Measurements from ENCODE around the gene RPH3AL. TPM values are rescaled to one million over a fixed set of nuclear protein-coding genes. Genes with fewer than 3 reads are reported as not detected.

RPH3AL gene
- total RNA-seq, 4 donors from 2014 or later, result 8.6 to 21.0 (median 17.4) TPM

GRCh38 chr17:334974-335481, 17.6 kb downstream of the RPH3AL start:
- no peak for ATAC-seq
- WGBS, 2 donors (ENCODE audit: low coverage in 1 of 2), result 84 to 93% methylated on average over 7 to 12 of the region's 28 CpGs
- H3K9me3 ChIP-seq, result no peaks in the 10 kb centered on the region
- H3K27me3 ChIP-seq, result peaks cover 46% of the 10 kb centered on the region
- TF ChIP-seq CTCF (IDR thresholded peaks at IDR 0.05), result no peak
- no peak for TF ChIP-seq EP300 (IDR thresholded peaks at IDR 0.05)
- no peak for TF ChIP-seq POLR2A (IDR thresholded peaks at IDR 0.05)
- no peak for TF ChIP-seq POLR2AphosphoS5 (IDR thresholded peaks at IDR 0.05)
- peaks cover 0 to 36% (median 0%) of the 10 kb centered on the region in 3 donors for H3K4me1 ChIP-seq
- no peak overlapping the region for H3K4me3 ChIP-seq
- H3K27ac ChIP-seq, result peak overlapping the region in 3 of 4 donors; percentile 75 to 85 (median 78)
- H3K36me3 ChIP-seq, result no peaks in the 10 kb centered on the region

DNA sequence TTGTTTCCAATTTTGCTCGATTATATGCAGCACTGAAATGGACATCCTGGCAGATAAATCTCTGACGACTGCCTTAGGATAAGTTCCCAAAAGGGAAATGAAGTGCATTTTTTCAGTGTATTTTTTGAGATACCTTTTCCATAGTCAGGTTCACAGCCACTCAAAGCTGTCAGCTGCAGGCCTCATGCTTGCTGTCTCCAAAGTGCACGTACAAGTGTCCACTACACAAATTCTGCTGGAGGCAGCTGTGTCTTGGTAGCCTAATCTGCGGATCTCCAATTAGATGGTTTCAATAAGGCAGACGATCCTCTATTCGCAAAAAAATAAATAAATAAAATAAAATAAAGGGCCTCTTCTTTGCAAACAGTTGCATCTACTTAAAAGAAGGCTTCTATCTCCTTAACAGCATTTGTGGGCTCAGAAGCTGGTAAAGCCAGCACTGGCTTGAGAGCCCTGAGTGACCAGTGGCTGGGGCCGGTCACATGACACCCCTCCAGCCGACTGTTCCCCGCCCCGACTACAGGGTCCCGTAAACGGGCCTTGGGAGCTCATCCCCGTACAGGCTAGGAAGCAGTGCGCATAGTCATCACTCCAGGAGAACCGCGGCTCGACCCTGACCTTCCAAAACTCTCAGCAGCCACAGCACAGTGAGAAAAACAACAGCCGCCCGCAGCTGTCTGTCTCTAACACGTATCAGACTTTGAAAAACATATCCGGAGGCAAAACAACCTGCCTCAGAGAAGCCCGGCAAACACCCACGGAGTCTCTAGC, 18.8 kb downstream of the RPH3AL start:
- peaks cover 35% of the 10 kb centered on the region for H3K27me3 ChIP-seq
- peak overlapping the region in 1 of 2 donors; percentile 42 for H3K4me3 ChIP-seq
- TF ChIP-seq POLR2A (IDR thresholded peaks at IDR 0.05), result peak; percentile 40 to 52
- peak in 1 of 4 experiments; percentile 11 for TF ChIP-seq CTCF (IDR thresholded peaks at IDR 0.05)
- no peak for TF ChIP-seq EP300 (IDR thresholded peaks at IDR 0.05)
- peak; percentile 19 for TF ChIP-seq POLR2AphosphoS5 (IDR thresholded peaks at IDR 0.05)
- H3K36me3 ChIP-seq, result no peaks in the 10 kb centered on the region
- ATAC-seq, result peak; percentile 90
- no peaks in the 10 kb centered on the region for H3K9me3 ChIP-seq
- H3K4me1 ChIP-seq, result peaks cover 0 to 36% (median 0%) of the 10 kb centered on the region in 3 donors
- 24 to 25% methylated on average over 12 to 16 of the region's 23 CpGs for whole genome bisulfite sequencing, 2 donors (ENCODE audit: low coverage in 1 of 2)
- peak overlapping the region; percentile 31 to 85 (median 76) for H3K27ac ChIP-seq

DNA sequence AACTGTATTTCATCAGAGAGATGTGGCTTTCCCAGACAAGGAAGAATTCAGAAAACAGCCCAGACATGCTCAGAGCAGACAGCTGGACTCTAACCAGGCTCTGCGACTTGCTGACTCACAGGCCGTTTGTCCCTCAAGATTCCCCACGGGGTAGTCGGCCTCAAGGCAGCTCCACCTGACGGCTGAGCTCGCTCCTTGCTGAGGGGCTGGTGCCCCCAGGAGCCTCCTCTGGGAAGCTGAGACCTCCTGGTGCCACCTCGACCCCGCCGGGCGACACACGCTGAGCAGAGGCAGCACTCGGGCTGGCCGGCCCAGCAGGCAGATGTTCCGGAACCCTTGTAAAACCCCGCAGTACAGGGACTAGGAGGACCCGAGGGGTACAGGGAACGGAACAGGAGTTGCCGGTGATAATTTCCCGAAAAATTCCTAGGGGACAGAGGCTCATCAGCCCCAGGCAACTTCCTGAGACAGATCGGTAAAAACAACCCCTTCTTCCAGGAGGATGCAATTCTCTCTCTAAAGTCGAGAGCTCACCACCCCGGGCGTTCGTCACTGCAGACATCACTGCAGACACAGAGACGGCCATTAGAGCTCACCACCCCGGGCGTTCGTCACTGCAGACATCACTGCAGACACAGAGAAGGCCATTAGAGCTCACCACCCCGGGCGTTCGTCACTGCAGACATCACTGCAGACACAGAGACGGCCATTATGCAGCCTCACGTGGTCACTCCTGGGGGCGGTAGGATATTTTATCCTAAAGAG, 19.9 kb downstream of the RPH3AL start:
- peak overlapping the region in 1 of 2 donors; percentile 42 for H3K4me3 ChIP-seq
- peak; percentile 45 for ATAC-seq
- H3K27ac ChIP-seq, result peak overlapping the region in 3 of 4 donors; percentile 75 to 80 (median 78)
- H3K36me3 ChIP-seq, result no peaks in the 10 kb centered on the region
- WGBS, 2 donors (ENCODE audit: low coverage in 1 of 2), result 83% methylated on average over 7 of the region's 34 CpGs; no CpG with 5 or more reads in 1 of the 2 donors
- TF ChIP-seq POLR2A (IDR thresholded peaks at IDR 0.05) (no peak), CTCF (IDR thresholded peaks at IDR 0.05) (no peak), POLR2AphosphoS5 (IDR thresholded peaks at IDR 0.05) (no peak), EP300 (IDR thresholded peaks at IDR 0.05) (no peak)
- H3K27me3 ChIP-seq, result peaks cover 27% of the 10 kb centered on the region
- H3K4me1 ChIP-seq, result peaks cover 0 to 36% (median 0%) of the 10 kb centered on the region in 3 donors
- H3K9me3 ChIP-seq, result no peaks in the 10 kb centered on the region

- H3K4me3 ChIP-seq, result peak overlapping the region in 1 of 2 donors; percentile 42
- ATAC-seq, result no peak
- H3K36me3 ChIP-seq, result peaks cover 0 to 5% of the 10 kb centered on the region in 2 donors
- peak overlapping the region in 3 of 4 donors; percentile 75 to 80 (median 78) for H3K27ac ChIP-seq
- H3K27me3 ChIP-seq, result peaks cover 20% of the 10 kb centered on the region
- 67 to 89% methylated on average over 5 of the region's 11 CpGs for WGBS, 2 donors (ENCODE audit: low coverage in 1 of 2)
- no peak for TF ChIP-seq EP300 (IDR thresholded peaks at IDR 0.05)
- TF ChIP-seq CTCF (IDR thresholded peaks at IDR 0.05), result no peak
- TF ChIP-seq POLR2AphosphoS5 (IDR thresholded peaks at IDR 0.05), result no peak
- no peak for TF ChIP-seq POLR2A (IDR thresholded peaks at IDR 0.05)
- no peaks in the 10 kb centered on the region for H3K9me3 ChIP-seq
- H3K4me1 ChIP-seq, result peaks cover 0 to 36% (median 0%) of the 10 kb centered on the region in 3 donors
These were observed 20.6 kb downstream of the RPH3AL start for GRCh38 chr17:332023-332422.

All from gastroesophageal sphincter (tissue), 4 donors.